Stimulated activated CD8-positive, alpha-beta memory T cell treated with anti-CD3 and anti-CD28 coated beads, Interleukin-2, amount 100 ng/mL, for 48 hours (primary cell): Measurements from ENCODE around the gene AR.

Source experiments
- DNase-seq, 2 donors: peaks; one replicate each; pipeline ENCODE4 v3.0.0-alpha.2; 2020; ENCODE audit warnings: low read depth in 2 of 2

Gene AR

DNA sequence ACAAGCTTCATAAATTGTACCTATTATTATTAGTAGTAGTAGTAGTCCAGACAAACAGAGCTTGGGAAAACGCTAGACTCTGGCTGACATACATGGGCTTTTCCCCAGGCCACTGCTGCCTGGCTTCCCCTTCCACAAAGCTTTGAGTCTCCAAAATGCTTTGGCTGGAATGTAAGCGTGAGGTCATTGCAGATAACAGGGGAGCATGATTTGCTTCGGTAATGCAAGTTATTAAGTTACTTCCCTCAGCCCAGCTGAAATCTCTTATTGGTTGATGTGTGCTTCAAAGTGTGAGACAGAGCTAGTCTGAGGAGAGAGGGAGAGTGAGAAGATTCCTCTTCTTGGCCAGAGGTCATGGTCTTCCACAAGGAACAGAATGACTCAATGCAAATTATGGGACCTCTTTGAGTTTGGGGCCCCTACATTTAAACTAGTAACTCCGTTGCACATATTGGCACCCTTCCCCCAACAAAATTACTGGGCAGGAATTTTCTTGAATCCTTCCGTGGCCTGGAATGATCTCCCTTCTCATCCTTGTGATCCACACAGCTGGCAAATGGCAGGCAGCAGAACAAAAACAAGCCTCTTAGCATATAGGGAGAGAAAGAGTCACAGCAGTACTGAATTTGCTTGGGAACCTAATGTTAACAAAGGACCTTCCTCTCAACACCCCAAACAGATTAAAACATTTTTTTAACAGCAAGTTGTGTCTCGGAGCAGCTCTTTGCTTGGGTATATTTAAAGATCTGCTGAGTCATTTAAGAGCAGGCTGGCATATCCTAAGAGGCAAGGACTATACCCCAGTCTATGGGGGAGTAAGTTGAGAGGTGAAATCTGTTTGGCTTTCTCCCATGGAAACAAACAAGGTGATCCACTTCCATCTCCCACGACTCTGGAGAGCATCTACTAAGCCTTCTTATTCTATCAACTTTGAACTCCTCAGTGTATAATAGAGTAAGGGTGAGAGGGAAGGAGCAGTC, 19.9 kb downstream of the AR start:
- DNase-seq: no peak

GRCh38 chrX:67564475-67564874, 20.7 kb downstream of the AR start:
- no peak for DNase-seq

GRCh38 chrX:67568769-67569168, 24.9 kb downstream of the AR start:
- DNase-seq: no peak

GRCh38 chrX:67570839-67571238, 27.0 kb downstream of the AR start:
- DNase-seq: no peak

GRCh38 chrX:67574696-67575095, 30.9 kb downstream of the AR start:
- no peak for DNase-seq

DNA sequence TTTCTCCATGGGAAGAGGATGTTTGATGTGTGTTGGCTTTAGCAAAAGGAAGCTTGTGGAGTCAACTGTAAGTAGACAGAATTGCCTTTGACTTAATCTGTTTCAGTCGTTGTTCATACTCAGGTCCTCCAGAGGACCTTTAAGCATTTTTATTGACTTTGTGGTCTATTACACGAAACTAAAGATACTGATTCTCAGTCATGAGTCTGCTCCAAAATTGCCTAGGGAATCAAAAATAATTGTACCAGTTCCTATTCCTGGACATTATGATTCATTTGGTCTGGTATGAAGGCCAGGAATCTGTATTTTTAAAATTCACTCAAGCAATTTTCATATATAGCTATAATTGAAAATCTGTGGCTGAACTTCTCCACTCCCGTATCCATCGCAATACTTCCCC, 38.6 kb downstream of the AR start:
- no peak for DNase-seq

GRCh38 chrX:67583171-67583570, 39.4 kb downstream of the AR start:
- no peak for DNase-seq

- no peak for DNase-seq
These were observed 41.6 kb downstream of the AR start for GRCh38 chrX:67585401-67585800.

DNA sequence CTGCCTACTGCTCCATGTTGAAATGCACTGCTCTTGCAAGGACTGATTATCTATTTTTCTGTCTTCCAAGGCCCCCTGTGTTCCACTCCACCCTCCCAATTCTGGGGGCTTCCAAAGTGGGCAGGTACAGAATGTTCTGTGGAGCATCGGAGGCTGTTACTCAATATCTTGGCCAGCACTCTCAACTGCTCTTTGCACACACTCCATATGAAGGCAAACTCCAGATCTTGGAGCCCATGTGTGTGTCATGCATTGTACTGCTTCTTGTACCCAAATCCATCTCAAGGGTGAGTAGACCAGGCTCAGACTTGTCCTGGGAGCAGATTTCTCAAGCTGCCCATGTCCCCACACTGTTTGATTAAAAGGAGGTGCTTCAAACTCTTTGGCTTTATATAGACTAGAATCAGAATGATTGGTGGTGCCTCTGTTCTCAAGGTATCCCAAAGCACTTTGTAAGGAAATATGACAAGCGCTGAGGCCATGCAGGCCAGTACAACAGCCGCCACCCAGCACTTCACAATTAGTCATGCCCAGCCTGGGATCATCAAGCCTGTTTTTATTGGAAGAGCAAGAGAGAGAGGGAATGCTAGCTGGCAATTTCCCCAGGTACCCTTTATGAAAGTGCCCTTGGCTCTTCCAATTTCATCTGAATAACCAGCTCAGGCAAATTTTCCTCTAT, 44.3 kb downstream of the AR start:
- no peak for DNase-seq

DNA sequence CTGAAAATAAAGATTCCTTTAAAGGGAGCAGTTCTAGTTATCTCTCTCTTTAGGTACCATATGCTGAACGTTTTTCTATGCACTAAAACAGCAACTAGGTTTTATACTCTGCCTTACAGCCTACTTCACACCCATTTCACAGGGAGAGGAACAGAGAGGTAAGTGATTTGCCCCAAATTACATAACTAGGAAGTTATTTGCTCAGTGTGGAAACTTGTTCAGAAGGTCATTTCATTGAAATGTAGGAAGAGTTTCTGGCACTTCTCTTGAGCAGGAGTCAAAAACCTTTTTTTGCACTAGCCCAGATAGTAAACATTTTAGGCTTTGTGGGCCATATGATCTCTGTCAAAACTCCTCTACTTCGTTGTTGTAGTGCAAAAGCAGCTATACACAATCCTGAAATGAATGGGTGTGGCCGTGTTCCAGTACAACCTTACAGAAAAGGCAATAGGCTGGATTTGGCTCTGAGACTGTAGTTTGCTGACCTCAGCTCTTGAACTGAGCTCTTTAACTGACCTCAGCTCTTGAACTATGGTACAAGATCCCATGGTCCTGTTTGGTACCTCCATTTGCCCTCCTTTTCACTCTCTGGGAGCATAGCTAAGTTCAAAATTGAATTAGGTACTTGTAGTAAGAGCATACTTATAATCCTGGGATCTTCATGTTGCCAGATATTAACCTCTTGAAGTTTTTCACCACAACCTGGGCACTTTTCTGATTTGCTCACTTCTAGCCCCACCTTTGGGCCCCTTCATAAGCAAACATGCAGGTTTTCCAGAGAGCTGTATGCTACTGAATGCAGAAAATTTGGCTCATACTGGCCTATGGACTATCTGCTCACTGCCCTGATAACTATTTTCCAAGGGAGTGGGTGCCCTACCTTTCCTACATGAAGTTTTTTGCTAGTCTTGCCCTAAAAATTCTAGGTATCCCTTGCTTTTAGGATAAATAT, 53.3 kb downstream of the AR start:
- no peak for DNase-seq

- DNase-seq: no peak
These were observed 55.7 kb downstream of the AR start for GRCh38 chrX:67599532-67599931.

- no peak for DNase-seq
These were observed 58.0 kb downstream of the AR start for GRCh38 chrX:67601771-67602170.

GRCh38 chrX:67604979-67605703, 61.3 kb downstream of the AR start:
- no peak for DNase-seq

DNA sequence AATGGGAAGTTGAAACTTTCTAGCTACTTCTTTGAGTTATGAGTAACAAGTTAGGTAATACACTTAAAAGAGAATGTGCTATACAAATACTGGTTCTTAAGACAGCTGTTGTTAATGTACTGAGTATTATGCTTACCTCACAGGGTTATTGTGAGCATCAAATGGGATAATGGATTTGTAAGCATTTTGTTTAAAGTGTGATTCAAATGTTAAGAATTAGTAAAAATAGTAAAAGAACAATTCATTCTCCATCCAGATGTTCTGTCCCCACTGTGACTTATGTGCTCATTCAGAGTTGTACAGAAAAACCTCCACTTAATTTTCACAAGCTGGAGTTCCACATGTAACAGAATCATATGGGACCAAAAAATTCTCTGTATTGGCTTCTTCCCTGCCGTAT, 63.6 kb downstream of the AR start:
- no peak for DNase-seq

GRCh38 chrX:67610282-67610681, 66.5 kb downstream of the AR start:
- DNase-seq: no peak

DNA sequence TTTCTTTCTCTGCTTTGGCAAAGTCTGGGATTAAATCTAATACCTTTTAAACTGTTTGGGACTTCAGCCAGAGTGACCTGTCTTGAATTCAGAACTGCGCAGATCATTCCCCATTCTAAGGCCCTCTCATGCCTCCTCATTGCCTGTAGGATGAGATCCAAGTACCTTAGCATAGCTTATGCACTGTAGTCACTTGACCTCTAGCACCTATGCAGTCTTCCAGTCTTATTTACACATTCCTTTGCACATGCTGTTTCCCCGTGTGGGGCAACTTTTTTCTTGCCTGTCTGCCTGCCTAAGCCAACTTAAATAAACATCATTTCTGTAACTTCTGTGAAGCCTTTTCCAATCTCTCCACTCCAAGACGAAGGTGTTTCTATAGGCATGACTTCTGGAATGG, 68.4 kb downstream of the AR start:
- DNase-seq: no peak

- DNase-seq: no peak
These were observed 69.5 kb downstream of the AR start for GRCh38 chrX:67613366-67613765.

DNA sequence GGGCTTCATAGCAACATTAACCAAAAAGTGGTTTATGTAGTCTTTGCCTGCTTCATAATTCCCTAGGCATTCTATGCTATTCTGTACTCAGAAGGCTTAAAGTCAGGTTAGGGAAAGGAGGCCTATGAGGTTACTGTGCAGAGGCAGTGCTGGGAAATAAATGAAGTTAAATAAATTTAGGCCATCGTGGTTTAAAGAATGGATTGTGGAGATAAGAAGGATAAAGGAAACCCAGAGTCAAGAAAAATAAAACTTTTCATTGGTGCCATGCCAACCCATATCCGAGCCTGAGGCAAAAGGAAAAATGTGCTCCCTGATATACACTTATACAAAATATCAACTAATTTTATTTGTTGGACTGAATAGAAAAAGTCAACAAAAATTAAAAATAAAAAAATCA, 70.2 kb downstream of the AR start:
- no peak for DNase-seq

GRCh38 chrX:67614423-67614822, 70.6 kb downstream of the AR start:
- no peak for DNase-seq

- no peak for DNase-seq
These were observed 75.4 kb downstream of the AR start for GRCh38 chrX:67619253-67619652.

- DNase-seq: no peak
These were observed 78.3 kb downstream of the AR start for GRCh38 chrX:67622053-67622585.
